NB4 (cell line): ENCODE results near the gene ASTN1.

Experiments used
- DNase-seq: peaks from one replicate; pipeline ENCODE4 v3.0.0; 2010; ENCODE audit warnings: low read depth
- H3K4me3 ChIP-seq: one replicate; pipeline ENCODE4 v1.5.1; 2011; ENCODE audit warnings: mild to moderate bottlenecking, low read depth, low read length, moderate library complexity
- CTCF ChIP-seq: IDR thresholded peaks from one replicate; pipeline ENCODE4 v1.5.1; 2012; ENCODE audit warnings: low read depth, low read length
- MYC ChIP-seq: IDR thresholded peaks from 2 replicates; pipeline ENCODE4 v1.6.1; 2011; ENCODE audit warnings: low read depth, low read length
- POLR2A ChIP-seq: IDR thresholded peaks from 2 replicates; pipeline ENCODE4 v1.6.1; 2011; ENCODE audit warnings: mild to moderate bottlenecking; ENCODE audit not compliant: insufficient read length; ENCODE audit errors: extremely low read depth
- TF ChIP-seq, protein P1 (sequence below): IDR thresholded peaks from 2 replicates; pipeline ENCODE4 v1.6.1; 2011; ENCODE audit warnings: low read depth, low read length

Gene ASTN1

DNA sequence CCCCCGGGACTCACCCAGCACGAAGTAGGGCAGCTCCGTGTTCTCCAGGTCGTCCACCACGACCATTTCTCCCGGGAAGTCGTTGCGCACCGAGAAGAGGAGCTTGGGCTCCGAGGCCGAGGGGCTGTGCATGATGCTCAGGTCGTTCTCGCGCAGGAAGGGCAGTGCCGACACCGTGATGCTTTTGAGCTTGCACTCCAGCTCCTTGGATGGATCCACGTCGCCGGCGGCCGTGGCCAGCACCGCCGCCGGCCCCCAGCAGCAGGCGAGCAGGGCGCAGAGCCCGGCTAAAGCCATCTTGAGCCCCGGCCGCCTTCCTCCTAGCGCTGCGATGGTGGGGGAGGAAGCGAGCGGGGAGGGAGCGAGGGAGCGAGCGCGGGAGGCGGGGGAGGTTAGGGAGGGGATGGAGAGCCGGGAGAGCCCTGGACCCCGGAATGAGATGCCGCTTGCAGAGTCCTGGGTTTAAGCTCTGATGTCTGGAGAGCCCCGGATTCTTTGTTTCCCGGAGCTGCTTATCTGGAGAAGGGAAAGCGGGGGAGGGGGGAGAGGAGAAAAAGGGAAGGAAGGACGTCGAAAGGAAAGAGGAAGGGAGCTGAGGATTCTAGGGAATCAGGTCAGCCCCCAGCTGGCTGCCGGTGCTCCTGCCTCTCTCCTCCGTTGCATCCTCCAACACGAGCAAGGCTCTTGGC, at the start of gene ASTN1:
Gene ASTN1 (minus strand): TSS at position 333 of the 689 bp plus-strand sequence. CDS start 36 bp downstream, at position 297.
- no peak within 1 kb of the TSS for H3K4me3 ChIP-seq
- no peak for TF ChIP-seq MYC
- no peak for TF ChIP-seq CTCF
- no peak for TF ChIP-seq POLR2A
- TF ChIP-seq, protein P1, sequence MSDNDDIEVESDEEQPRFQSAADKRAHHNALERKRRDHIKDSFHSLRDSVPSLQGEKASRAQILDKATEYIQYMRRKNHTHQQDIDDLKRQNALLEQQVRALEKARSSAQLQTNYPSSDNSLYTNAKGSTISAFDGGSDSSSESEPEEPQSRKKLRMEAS: no peak
- no peak for DNase-seq

DNA sequence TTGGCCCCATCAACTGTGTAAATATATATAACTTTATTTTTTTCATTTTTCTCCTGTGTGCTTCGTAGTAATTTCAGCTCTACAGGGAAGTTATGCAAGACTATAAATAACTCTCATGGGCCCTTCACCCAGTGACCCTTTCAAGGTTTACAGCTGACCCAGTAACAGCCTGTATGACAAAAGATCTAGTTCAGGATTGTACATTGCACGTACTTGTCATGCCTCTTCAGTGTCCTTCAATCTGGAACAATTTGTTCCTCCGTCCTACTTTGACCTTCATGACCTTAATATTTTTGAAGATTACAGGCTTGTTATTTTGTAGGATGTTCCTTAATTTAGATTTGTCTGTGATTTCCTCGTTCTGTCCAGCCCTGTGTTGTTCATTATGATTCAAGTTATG, 46.7 kb upstream of the ASTN1 start:
- peak; percentile 3 for DNase-seq
- TF ChIP-seq, protein P1: no peak
- TF ChIP-seq MYC (no peak), POLR2A (no peak), CTCF (no peak)
- no peak overlapping the region for H3K4me3 ChIP-seq

DNA sequence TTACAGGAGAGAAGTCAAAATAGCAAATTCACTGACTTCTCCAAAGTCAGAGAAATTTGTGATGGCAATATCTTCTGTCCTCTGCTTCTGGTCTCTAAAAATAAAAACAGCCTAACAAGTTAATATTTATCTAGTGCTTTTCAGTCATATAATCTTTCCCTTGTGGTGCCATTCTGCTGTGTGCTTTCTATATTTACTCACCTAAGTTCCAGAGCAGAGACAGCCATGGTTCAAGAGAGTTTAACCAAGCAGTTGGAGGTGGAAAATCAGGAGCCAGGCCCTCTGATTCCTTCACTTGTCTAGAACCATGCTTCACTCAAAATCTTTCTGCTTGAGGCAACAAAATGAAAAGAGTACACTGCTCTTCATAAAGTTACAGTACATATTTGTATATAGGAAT, 45.6 kb upstream of the ASTN1 start:
- DNase-seq: no peak
- TF ChIP-seq POLR2A: no peak
- no peak for TF ChIP-seq MYC
- TF ChIP-seq, protein P1: no peak
- TF ChIP-seq CTCF: no peak
- H3K4me3 ChIP-seq: no peak overlapping the region

DNA sequence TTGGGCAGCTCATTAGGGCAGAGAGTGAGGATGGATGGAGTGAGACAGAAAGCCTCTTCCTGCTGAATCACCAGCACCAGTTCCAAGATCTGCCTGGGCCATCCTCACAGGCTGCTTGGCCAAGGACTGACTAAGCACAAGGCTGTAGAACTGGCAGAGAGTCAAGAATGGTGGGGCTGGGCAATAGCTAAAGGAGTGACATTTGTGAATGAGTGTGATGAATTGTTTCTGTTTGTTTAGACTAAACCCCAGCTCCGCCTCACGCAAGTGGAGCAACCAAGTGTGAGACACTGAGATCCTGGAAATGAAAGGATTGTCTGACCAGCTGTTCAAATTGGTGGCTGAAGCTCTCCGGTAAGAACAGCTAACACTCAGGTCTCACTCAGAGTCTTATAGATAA, 44.8 kb upstream of the ASTN1 start:
- no peak overlapping the region for H3K4me3 ChIP-seq
- TF ChIP-seq, protein P1: no peak
- TF ChIP-seq POLR2A (no peak), CTCF (no peak), MYC (no peak)
- DNase-seq: no peak

DNA sequence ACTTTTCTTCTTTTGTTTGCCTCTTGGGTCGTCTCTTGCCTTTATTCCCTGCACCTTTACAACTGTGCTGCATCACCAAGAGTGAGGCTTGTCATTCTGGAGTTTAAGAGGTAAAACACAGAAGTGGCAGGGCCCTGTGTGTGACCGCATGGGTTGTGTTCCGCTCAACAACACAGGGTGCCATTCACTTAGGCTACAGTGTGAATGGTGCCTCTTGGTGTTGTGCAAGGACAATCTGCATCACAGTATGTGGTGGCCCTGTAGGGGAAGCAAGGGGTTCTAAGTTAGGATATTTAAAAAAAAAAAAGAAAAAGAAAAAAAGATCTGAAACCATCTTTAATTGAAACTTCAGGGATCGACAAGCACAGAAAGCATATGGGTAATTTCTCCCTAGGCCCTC, 44.4 kb upstream of the ASTN1 start:
- TF ChIP-seq, protein P1: no peak
- TF ChIP-seq POLR2A: no peak
- TF ChIP-seq MYC: no peak
- TF ChIP-seq CTCF: no peak
- H3K4me3 ChIP-seq: no peak overlapping the region
- no peak for DNase-seq
